ENCODE results near the gene IL10RB.
"Not testable (repeated sequence)": the region's sequence is repeated elsewhere in the genome, so short reads cannot be mapped to it uniquely, and the experiment has no call there.

IL10RB gene

GRCh38 chr21:33236766-33237165, 29.4 kb upstream of the IL10RB start:
- Mint-ChIP-seq H3K27ac (peak overlapping the region; percentile 12 to 77), H3K4me1 (peaks cover 96% of the 10 kb centered on the region), H3K27me3 (no peaks in the 10 kb centered on the region), H3K9me3 (no peaks in the 10 kb centered on the region), H3K4me3 (peak overlapping the region in 1 of 2 donors; percentile 11)
- no peak for ATAC-seq
- no peak for DNase-seq

GRCh38 chr21:33237486-33237885, 28.7 kb upstream of the IL10RB start:
- ATAC-seq, result no peak
- H3K27ac Mint-ChIP-seq, result peak overlapping the region; percentile 86 to 87
- no peaks in the 10 kb centered on the region for H3K9me3 Mint-ChIP-seq
- no peaks in the 10 kb centered on the region for H3K27me3 Mint-ChIP-seq
- H3K4me1 Mint-ChIP-seq, result peaks cover 95% of the 10 kb centered on the region
- DNase-seq, result no peak
- peak overlapping the region; percentile 47 to 51 for H3K4me3 Mint-ChIP-seq

- no peaks in the 10 kb centered on the region for H3K27me3 Mint-ChIP-seq
- ATAC-seq (peak; percentile 82), DNase-seq (peak; percentile 41 to 46)
- peak overlapping the region; percentile 67 to 86 for H3K27ac Mint-ChIP-seq
- no peaks in the 10 kb centered on the region for H3K9me3 Mint-ChIP-seq
- peak overlapping the region; percentile 45 to 73 for H3K4me3 Mint-ChIP-seq
- H3K4me1 Mint-ChIP-seq, result peaks cover 91% of the 10 kb centered on the region
Measured at GRCh38 chr21:33238146-33238545, 28.0 kb upstream of the IL10RB start.

GRCh38 chr21:33238565-33239255, 27.5 kb upstream of the IL10RB start:
- H3K4me3 Mint-ChIP-seq, result peak overlapping the region; percentile 45 to 73
- H3K27ac Mint-ChIP-seq, result peak overlapping the region; percentile 67 to 86
- no peaks in the 10 kb centered on the region for H3K9me3 Mint-ChIP-seq
- no peaks in the 10 kb centered on the region for H3K27me3 Mint-ChIP-seq
- H3K4me1 Mint-ChIP-seq, result peaks cover 91% of the 10 kb centered on the region
- DNase-seq (no peak), ATAC-seq (peak; percentile 74)

GRCh38 chr21:33239559-33240127, 26.5 kb upstream of the IL10RB start:
- not testable (repeated sequence) for ATAC-seq, H3K9me3 Mint-ChIP-seq, H3K27me3 Mint-ChIP-seq, DNase-seq
- Mint-ChIP-seq H3K4me1 (peaks cover 94% of the 10 kb centered on the region), H3K27ac (peak overlapping the region in 1 of 2 donors; percentile 49), H3K4me3 (peak overlapping the region; percentile 62 to 73)

- DNase-seq, result no peak
- H3K4me1 Mint-ChIP-seq, result peaks cover 94% of the 10 kb centered on the region
- peak overlapping the region; percentile 14 to 62 for H3K4me3 Mint-ChIP-seq
- H3K9me3 Mint-ChIP-seq, result no peaks in the 10 kb centered on the region
- ATAC-seq, result no peak
- H3K27ac Mint-ChIP-seq, result no peak overlapping the region
- H3K27me3 Mint-ChIP-seq, result no peaks in the 10 kb centered on the region
Measured at GRCh38 chr21:33240404-33240803, 25.8 kb upstream of the IL10RB start.

- Mint-ChIP-seq H3K27me3 (no peaks in the 10 kb centered on the region), H3K4me3 (peak overlapping the region in 1 of 2 donors; percentile 41), H3K27ac (no peak overlapping the region), H3K9me3 (no peaks in the 10 kb centered on the region), H3K4me1 (peaks cover 95% of the 10 kb centered on the region)
- ATAC-seq, result no peak
- DNase-seq, result no peak
Measured at GRCh38 chr21:33241846-33242245, 24.3 kb upstream of the IL10RB start.

- H3K4me3 Mint-ChIP-seq, result peak overlapping the region in 1 of 2 donors; percentile 54
Measured at GRCh38 chr21:33242846-33243245, 23.3 kb upstream of the IL10RB start.

GRCh38 chr21:33244082-33244778, 21.9 kb upstream of the IL10RB start:
- Mint-ChIP-seq H3K4me3 (peak overlapping the region; percentile 82 to 86), H3K27me3 (no peaks in the 10 kb centered on the region), H3K9me3 (no peaks in the 10 kb centered on the region), H3K27ac (peak overlapping the region; percentile 95 to 97), H3K4me1 (peaks cover 95% of the 10 kb centered on the region)
- ATAC-seq (peak; percentile 78), DNase-seq (no peak)

More at GRCh38 chr21:33242846-33243245, 23.3 kb upstream of the IL10RB start:
- Mint-ChIP-seq H3K27ac (peak overlapping the region in 1 of 2 donors; percentile 95), H3K4me1 (peaks cover 95% of the 10 kb centered on the region)
- ATAC-seq, DNase-seq, H3K9me3 Mint-ChIP-seq, H3K27me3 Mint-ChIP-seq: not testable (repeated sequence)

GRCh38 chr21:33244779-33245105, 21.4 kb upstream of the IL10RB start:
- Mint-ChIP-seq H3K4me3 (peak overlapping the region; percentile 82 to 86), H3K27me3 (no peaks in the 10 kb centered on the region), H3K27ac (peak overlapping the region; percentile 95 to 97), H3K4me1 (peaks cover 95% of the 10 kb centered on the region), H3K9me3 (no peaks in the 10 kb centered on the region)
- DNase-seq (no peak), ATAC-seq (peak; percentile 39)

- no peak for DNase-seq
- peaks cover 90% of the 10 kb centered on the region for H3K4me1 Mint-ChIP-seq
- peak overlapping the region; percentile 61 to 97 for H3K27ac Mint-ChIP-seq
- peak overlapping the region in 1 of 2 donors; percentile 82 for H3K4me3 Mint-ChIP-seq
- no peak for ATAC-seq
- no peaks in the 10 kb centered on the region for H3K9me3 Mint-ChIP-seq
- H3K27me3 Mint-ChIP-seq, result no peaks in the 10 kb centered on the region
Measured at GRCh38 chr21:33245289-33245918, 20.8 kb upstream of the IL10RB start.

GRCh38 chr21:33246506-33246905, 19.7 kb upstream of the IL10RB start:
- Mint-ChIP-seq H3K27ac (peak overlapping the region in 1 of 2 donors; percentile 79), H3K9me3 (no peaks in the 10 kb centered on the region), H3K27me3 (no peaks in the 10 kb centered on the region), H3K4me1 (peaks cover 79% of the 10 kb centered on the region), H3K4me3 (peak overlapping the region; percentile 17 to 36)
- no peak for ATAC-seq
- no peak for DNase-seq

GRCh38 chr21:33246963-33247362, 19.2 kb upstream of the IL10RB start:
- DNase-seq (no peak), ATAC-seq (no peak)
- Mint-ChIP-seq H3K4me1 (peaks cover 75% of the 10 kb centered on the region), H3K9me3 (no peaks in the 10 kb centered on the region), H3K27ac (no peak overlapping the region), H3K4me3 (peak overlapping the region; percentile 17 to 36), H3K27me3 (no peaks in the 10 kb centered on the region)

GRCh38 chr21:33247599-33247998, 18.6 kb upstream of the IL10RB start:
- Mint-ChIP-seq H3K4me3 (no peak overlapping the region), H3K27ac (peak overlapping the region; percentile 21 to 51), H3K9me3 (no peaks in the 10 kb centered on the region), H3K27me3 (no peaks in the 10 kb centered on the region), H3K4me1 (peaks cover 70% of the 10 kb centered on the region)
- no peak for ATAC-seq
- no peak for DNase-seq

GRCh38 chr21:33249331-33250002, 16.7 kb upstream of the IL10RB start:
- Mint-ChIP-seq H3K27ac (no peak overlapping the region), H3K4me3 (no peak overlapping the region), H3K27me3 (no peaks in the 10 kb centered on the region), H3K9me3 (no peaks in the 10 kb centered on the region), H3K4me1 (peaks cover 63% of the 10 kb centered on the region)
- DNase-seq (no peak), ATAC-seq (no peak)

Measured in stimulated activated naive CD8-positive, alpha-beta T cell treated with anti-CD3 and anti-CD28 coated beads, Interleukin-15, amount 100 ng/mL, for 72 hours (primary cell).